ENCODE results near the gene NCBP2L.

NCBP2L gene

DNA sequence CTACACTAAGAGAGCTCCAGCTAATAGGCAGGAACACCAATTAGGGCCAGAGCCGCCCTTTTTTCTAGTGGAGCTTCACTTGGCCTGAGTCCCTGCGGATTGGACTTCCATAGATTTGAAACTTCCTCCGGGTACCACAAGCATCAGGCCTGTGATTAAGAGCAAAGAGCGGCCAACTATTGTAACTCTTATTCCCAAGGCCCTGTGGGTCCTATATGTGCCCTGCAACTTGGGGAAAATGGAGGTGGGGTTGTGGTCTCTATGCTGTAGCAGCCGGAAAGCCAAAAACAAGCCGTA lies at the start of gene NCBP2L:
NCBP2L (plus strand) TSS at position 198 of the 297 bp plus-strand sequence. CDS start 16,488 bp downstream, outside the sequence.
- in situ Hi-C loops (cut with HindIII; ENCODE audit: low sequenced_read_pairs): no loop called here

DNA sequence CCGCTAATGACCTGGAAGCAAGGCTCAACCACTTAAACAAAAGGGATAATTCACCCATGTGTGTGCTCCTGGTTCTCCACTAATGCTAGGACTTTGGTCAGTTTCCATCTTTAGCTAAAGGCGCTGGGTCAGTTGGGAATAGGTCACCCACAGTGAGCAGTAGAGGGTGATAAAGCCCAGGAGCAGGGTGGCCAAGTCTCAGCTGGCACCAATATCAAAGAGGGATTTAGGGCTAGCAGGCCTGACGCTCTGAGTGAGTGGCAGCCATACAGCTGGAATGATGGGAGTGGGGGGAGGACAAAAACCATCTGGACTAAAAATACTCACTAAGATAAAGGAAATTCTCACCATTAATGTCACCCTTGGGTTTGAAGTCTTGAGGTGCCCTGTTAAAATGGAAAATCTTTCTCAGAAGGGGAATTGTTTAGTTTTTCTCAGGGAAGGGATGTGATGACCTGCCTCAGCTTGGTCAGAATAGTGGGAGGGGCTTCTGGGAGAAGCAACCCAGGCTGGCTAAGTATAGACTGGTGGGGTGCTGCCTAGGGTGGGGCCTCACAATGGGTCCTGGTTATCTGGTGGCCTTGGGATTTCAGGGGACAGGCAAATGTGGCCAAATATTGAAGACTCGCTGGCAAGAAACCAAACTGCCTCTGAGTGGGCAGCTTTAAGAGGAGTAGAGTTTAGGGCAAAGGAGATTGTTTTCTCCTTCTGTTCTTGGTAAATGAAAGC lies 49.0 kb upstream of the NCBP2L start:
- in situ Hi-C loops (cut with HindIII; ENCODE audit: low sequenced_read_pairs): no loop called here

DNA sequence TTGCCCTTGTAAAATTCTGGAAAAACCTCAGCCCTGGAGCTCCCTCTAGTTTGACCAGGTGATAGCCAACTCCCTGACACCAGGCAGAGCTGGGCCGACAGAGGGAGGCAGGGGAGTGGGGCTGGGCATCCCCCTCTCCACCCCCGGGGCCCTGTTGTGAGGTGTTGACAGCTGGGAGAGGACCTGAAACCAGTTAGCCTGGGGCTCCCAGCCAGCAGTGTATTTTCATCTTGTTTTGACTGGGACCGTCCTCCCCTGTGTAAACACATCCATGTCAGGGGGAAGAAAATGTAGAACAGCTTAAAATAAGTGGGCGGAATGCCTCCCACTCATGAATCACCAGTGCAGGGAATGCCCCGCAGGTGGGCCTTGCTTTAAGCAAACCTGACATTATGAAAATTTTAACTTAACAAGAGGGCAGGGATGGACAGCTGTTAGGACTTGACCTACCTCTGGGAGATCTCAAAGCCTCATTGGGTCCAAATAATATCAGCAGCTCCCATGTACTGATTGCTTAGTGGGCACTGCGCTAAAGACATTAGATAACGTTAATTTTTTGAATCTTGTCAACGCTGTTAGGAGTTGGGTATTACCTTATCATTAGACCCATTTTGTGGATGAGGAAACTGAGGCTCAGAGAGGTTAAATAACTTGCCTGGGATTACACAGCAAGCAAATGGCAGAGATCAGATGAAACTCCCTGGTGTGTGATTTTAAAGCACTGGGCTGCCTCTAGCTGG lies 47.8 kb upstream of the NCBP2L start:
- in situ Hi-C loops (cut with HindIII; ENCODE audit: low sequenced_read_pairs): loop anchor here (5.0 kb wide), 2 partner anchors 52 to 58 kb away; no protein-coding TSS in a partner anchor

DNA sequence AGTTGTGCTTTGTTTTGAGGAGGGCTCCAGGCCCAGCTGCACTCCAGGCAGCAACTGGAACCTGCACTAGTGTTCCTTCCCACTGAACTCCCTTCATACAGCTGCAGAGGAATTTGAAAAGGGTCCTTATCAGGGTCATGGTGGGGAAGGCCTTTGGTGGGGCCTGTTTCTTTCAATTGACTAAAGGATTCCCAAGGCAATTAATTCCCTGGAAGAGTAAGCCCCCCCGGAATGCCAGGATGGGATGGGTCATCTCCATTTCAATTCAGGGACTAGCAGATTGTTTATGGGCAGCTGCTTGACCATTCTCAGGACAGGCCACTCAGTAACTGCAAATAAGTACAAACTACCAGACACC lies 47.3 kb upstream of the NCBP2L start:
- in situ Hi-C loops (cut with HindIII; ENCODE audit: low sequenced_read_pairs): loop anchor here (5.0 kb wide), 2 partner anchors 53 to 57 kb away; no protein-coding TSS in a partner anchor

DNA sequence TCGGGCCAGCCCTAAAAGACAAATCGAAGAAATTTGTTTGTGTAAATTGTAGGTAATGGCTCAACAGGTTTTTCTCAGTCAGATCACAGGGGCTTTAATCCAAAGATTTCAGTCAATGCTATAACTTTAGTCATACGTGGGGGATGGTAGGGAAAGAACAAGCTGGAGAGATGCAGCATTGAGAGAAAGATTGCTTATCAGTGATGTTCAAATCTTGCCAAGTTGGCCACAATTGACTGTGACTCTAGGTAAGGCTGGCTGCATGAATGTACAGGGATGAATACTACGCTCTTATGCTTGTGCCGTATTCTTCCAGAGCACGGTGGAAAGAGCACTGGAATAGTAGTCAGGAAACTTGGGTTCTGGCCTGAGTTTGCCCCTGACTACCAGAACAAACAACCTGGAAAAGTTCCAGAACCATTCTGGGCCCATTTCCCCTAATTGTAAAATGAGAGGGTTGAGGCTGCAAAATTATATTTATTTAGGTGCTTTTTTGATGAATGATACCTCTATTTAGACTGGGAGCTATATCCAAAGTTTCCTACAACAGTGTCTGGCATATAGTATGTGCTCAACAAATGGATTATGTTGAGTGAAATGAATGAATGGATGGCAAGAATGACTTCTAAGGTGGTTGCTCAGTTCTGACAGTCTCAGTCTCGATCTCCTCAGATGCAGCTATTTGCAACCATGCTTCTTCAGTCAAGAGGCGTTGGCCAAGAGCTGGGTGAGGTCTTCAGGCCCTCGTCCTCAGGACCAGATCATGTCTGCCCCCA lies 46.4 kb upstream of the NCBP2L start:
- in situ Hi-C loops (cut with HindIII; ENCODE audit: low sequenced_read_pairs): loop anchor here (5.0 kb wide), 2 partner anchors 54 to 56 kb away; no protein-coding TSS in a partner anchor

DNA sequence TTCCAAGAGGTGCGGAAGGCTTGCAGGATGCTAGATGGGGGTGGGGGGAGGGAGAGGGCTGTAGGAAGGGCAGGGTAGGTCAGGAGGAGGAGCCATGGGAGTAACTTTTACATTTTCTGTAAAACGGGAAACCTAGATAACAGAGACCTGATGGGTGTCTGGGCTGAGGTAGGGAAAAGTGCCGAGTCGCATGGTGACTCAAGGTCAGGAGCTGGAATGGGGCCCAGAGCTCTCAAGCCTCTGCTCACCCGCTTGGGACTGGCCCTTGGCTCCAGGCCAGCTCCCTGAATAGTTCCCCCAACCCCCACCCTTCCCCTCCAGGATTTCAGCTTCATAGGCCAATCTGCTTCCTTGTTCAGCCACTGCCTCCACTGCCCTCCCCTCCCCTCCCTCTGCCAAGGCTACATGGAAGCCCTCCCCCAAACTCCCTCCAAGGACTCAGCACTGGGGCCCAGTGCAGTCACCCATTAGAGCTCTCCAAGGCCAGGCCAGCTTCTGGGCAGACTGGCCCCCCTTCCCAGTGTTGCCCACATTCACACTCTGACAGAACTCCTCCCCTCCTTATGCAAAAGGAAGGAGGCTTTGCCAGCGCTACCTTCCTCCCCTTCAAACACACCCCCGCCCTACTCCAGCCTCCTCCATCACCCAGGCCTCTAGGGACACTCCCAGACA lies 45.6 kb upstream of the NCBP2L start:
- in situ Hi-C loops (cut with HindIII; ENCODE audit: low sequenced_read_pairs): loop anchor here (5.0 kb wide), 2 partner anchors 55 kb away; no protein-coding TSS in a partner anchor

DNA sequence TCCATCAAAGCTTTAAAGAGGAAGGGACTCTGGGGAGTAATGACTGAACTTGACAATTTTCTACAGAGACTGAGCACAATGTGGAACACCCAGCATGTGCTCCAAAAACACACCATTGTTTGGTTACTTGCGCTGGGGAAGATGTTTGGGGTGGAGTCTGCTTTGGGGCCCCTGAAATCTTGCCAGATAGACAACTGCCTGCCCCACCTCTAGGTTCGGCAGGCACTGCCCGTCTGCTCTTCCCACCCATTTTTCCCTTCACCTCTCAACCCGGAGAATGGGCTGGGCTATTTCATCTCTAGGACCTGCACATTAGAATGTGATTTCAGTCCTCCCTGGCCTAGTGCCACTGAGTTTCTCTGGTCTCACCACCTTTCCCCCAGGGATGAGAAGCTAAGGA lies 43.8 kb upstream of the NCBP2L start:
- in situ Hi-C loops (cut with HindIII; ENCODE audit: low sequenced_read_pairs): loop anchor here (5.0 kb wide), 2 partner anchors 54 to 56 kb away; no protein-coding TSS in a partner anchor

DNA sequence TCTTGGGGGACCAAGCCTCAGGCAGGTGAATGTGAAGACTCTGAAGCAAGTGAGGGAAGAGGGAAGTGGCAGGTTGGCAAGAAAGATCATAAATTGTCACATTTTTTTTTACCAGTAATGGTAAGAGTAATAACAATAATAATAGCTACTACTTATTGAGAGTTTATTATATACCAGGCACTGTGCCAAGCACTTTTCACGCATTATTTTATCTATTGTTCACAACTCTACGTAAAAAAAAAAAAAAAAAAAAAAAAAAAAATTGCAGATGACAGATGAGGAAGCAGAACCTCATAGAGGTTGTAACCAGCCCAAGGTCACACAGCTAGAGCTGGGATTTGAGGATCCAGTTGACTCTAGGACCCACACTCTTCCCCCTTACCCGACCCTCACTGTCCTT lies 42.9 kb upstream of the NCBP2L start:
- in situ Hi-C loops (cut with HindIII; ENCODE audit: low sequenced_read_pairs): loop anchor here (5.0 kb wide), 2 partner anchors 53 to 57 kb away; no protein-coding TSS in a partner anchor

DNA sequence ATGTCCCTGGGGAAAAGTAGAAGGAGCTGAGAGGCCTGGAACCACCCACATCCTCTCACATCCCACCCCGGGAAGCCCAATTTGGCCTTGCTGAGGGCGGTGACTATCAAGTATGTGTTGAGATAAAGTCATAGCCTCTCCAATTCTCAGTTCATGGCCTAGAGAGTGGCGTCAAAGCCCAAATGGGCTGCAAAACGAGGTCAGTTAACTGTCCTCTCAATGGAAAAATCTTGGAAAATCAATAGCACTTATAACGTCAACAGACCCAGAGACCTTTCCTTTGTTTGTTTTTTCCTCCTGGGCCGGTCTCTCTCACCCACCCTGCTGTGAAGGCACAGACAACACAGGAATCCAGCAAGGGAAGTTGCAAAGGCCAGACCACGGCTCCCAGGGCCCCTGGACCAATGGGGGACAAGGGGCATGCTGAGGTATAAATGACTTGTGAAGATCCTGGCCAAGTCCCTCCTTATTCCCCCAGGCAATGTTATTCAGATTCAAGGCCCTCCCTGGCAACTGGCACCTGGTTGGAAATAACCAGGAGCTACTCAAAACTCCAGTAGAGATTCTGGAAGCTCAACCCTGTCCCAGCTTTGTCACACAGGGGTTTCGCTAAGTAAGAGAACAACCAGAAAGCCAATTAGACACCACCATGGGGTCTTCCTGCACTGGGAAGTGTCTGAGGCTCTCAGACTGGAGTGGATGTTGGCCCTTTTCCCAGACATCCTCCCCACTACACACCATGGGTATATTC lies 40.6 kb upstream of the NCBP2L start:
- in situ Hi-C loops (cut with HindIII; ENCODE audit: low sequenced_read_pairs): no loop called here

DNA sequence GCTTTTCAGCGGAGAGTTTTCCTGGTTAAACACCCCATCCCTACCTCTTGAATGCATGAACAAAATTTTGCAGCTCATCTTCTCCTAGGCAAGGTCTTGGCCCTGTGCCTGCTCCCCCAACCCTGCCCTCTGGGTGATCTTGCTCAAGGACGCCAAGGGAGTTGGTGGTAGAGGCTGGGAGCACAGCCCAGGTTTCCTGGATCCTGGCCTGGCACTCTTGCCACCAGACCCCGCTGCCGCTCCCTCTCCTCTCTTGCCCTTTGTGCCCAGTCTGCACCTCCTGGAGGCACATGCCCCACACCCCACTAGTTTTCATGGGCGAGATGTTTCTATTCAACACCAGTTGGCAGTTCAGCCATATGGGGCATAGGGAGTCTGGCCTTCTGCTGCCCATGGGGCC lies 39.3 kb upstream of the NCBP2L start:
- in situ Hi-C loops (cut with HindIII; ENCODE audit: low sequenced_read_pairs): no loop called here

DNA sequence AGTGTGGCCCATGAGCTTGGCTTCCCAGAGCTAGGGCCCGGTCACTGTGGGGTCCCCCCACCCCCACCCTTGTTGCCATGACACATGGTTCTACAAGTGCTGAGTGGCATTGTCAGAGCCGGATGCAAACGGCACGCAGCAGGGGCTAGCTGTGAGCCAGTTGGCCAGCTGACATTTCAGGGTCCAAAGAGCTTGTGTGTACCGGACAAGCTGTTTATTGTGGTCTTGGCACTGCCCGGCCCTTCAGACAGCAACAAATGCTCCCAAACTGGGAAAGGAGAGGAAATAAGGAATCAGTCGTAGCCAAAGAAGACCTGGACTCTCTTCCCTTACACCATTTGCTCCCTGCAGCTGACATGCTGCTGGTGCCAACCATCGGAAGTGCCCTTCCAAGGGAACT lies 38.8 kb upstream of the NCBP2L start:
- in situ Hi-C loops (cut with HindIII; ENCODE audit: low sequenced_read_pairs): no loop called here

DNA sequence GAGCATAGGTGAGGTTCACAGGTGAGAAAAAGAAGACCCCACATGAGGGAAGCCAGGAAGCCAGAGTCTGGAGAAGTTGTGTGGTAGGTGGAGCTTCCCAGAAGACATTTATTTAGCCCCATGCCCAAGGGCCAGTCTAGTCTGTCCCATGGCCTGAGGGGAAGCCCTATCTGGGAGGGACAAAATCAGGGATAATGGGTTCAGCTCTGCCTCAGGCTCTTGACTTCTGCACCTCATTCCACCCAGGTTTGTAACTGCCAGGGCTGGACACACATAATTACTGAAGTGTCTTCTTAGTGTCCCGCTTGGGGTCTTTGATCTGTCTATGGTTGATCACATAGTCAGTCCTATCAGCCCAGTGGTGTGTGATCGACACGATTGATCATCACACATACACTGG lies 38.0 kb upstream of the NCBP2L start:
- in situ Hi-C loops (cut with HindIII; ENCODE audit: low sequenced_read_pairs): no loop called here

DNA sequence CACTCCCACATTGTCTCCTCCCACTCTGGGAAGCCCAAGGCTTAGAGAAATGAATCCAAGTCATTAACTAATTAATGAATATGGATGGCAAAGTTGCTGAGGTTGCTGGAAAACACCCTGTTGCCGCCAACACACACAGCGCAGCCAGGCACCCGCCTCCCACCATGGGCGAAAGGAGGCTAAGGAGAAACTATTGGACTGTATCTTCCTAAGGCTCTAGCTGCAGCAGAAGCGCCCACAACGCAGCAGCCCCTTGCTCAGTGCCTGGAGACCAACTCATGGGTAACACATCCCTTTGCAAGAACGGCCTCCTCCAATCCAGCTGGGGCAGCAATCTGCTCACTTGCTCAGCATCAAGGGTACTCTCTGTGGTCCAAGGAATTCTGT lies 36.1 kb upstream of the NCBP2L start:
- in situ Hi-C loops (cut with HindIII; ENCODE audit: low sequenced_read_pairs): loop anchor here (5.0 kb wide), 1 partner anchor 76 kb away; no protein-coding TSS in a partner anchor

DNA sequence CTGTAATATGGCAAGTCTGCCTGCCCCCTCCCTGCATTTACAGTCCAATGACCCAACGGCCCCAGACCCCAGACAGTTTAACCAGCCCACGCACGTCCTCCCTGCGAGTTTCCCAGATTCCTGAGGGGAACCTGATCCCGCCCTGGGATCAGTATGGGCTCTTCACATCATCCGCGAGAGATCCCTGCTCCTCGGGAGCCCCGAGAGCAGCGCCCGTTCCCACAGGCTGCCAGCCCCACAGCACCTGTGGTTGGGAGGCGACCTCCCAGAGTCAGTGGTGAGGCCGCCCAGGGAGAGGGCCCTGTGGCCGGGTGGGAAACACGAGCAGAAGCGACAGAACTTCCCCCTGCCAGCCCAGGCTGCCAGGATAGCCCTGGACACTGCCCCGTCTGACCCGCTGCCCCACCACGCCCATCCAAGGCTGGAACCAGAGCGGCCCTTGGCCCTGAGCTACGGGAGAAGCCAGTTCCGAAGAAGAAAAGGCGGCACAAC lies 34.8 kb upstream of the NCBP2L start:
- in situ Hi-C loops (cut with HindIII; ENCODE audit: low sequenced_read_pairs): loop anchor here (5.0 kb wide), 1 partner anchor 75 kb away; no protein-coding TSS in a partner anchor

DNA sequence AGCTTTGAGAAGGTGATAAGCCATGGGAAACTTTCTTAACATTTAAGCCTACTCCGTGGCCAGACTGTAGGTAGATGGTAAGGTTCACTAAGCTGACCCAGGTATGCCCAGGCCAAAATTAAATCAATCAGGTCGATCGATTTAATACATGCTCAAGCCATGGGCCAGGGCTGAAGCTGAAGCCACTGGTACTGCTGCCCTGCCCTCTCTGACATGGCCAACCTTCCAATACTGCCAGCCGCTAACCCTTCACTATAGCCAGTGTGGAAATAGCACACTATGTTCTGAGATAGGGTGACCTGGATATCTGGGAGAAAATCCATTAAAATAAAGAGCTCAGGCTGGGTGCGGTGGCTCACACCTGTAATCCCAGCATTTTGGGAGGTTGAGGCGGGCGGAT lies 33.5 kb upstream of the NCBP2L start:
- in situ Hi-C loops (cut with HindIII; ENCODE audit: low sequenced_read_pairs): loop anchor here (5.0 kb wide), 1 partner anchor 73 kb away; no protein-coding TSS in a partner anchor

DNA sequence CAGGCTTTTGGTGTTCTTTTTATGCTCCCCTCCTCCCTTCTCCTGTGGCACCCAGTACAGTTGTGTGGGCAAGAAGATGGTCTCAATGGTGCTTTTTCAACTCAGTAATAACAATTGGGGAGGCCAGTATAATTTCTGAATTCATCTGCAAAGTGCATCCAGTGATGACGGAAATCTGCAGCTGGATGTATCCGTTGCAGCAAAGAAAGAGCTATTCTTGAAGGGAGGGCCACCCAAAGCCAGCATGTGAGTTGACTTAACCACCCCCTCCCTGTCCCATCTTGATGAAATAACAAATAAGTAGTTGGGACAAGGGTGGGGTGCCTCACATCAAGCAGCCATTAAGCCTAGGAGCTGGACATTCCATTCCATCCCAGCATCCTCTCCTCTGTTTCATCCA lies 32.7 kb upstream of the NCBP2L start:
- in situ Hi-C loops (cut with HindIII; ENCODE audit: low sequenced_read_pairs): loop anchor here (5.0 kb wide), 1 partner anchor 72 kb away; no protein-coding TSS in a partner anchor

DNA sequence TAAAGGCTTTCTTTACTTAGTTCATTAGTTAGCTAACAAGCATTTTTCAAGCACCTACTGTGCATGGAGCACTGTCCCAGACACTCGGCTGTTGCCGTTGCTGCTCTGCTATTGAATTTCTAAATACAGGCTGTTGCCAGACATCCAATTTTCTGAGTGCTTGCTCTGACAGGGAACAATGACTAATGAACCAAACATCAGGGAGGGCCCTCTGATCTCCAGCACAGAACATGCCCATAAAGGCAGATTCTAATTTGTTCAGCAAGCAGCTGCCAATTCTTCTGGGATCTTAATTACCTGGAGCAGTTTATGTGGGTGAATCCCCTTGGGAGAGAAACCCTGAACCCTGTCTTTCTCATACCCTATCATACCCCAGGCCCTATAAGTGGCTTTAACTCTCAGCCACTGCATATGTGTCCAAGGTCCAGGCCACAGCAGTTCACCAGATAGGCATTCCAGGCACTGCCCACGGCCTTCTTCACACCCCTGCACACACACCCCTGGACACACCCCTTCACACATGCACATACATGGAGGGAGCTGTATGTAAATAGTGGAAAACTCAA lies 29.9 kb upstream of the NCBP2L start:
- in situ Hi-C loops (cut with HindIII; ENCODE audit: low sequenced_read_pairs): no loop called here

DNA sequence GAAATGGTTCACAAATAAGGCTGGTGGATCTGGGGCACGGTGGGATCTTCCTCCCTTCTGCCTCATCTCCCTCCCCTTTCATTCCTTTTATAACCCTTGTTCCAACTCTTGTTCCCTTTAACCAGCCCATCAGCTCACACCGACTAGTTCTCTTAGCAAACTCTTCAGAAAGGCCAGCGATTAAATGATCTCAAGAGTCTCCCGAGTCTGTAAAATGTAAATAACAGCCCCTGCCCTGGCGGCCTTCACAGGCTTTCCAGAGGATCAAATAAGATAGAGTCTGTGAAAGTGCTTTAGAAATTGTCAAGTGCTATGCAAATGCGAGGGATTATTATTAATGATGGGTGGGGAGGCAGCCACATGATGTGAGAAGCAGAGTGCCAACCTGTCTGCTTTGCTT lies 29.0 kb upstream of the NCBP2L start:
- in situ Hi-C loops (cut with HindIII; ENCODE audit: low sequenced_read_pairs): no loop called here

DNA sequence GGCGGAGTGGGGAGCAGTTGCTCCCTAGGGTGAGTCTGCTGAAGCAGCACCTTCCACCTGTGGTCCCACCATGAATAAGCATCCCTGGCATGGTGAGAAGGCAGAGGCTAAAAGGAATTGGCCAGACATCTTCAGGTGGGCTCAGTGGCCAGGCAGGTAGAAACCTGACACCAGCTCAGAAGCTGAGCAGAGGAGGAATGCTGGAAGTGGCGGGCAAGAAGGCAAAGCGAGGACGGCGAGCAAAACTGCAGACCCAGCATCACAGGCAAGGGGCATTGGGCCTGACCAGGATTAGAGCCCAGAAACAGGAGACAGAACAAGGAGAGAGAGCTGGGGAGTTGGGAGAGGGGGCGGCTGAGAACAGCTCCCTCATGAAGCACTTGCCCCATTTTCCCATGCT lies 27.3 kb upstream of the NCBP2L start:
- in situ Hi-C loops (cut with HindIII; ENCODE audit: low sequenced_read_pairs): no loop called here

All from endothelial cell of hepatic sinusoid (primary cell).